T-helper 9 cell (primary cell): ENCODE measurements around the gene LNPEP.

Source experiments
- DNase-seq: peaks from one replicate; pipeline ENCODE4 v3.0.0-alpha.2; 2020

LNPEP gene

DNA sequence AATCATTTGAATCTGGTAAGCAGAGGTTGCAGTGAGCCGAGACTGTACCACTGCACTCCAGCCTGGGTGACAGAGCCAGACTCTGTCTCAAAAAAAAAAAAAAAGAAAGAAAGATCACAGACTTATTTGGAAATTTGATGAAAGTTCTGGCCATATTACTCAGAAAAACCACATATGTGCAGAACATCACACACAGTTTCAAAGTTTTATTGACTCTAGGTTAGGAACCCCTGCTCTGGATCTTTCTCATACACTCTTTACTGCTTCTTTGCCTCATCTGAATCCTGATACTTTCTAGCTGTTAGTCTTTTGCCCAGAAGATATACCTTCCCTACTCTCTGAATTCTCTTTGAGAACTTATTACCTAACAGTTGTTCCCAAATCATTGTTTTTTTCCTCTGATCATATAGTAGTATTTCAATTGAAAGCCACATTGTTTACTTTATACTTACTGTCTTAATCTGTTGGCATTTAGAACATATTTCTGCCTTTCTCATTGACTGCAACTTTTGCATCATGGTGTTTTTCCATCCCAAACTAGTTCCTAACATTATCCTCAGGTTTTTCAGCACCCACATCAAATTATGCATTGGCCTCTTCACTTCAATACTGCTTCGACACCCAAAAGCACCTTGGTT is 68.7 kb downstream of the LNPEP start:
- DNase-seq: no peak

DNA sequence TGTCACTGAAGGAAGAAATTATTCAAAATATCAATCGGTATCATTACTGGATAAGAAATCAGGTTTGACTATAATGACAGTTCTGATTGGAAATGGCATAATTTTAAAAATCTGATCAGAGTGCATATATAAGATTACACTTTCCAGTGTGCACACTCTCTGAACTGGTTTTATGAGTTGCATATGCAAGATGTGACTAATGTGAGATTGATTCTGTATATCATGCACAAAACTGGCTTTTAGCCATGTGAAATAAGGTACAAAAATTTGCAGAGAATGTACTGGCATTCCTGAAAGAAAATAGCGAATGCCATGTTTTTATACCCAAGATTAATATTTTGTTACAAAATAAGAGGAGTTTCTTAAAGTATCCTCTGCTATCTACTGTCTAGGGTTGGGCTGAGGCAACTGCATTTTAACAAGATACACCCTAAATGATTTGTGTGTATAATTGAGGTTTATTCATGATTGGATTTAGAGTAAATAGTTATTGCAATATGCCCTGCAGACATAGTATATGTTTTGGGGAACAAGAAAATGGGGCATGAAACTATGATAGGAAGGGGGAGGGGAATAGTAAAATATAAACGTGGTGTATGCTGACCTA is 70.7 kb downstream of the LNPEP start:
- no peak for DNase-seq

DNA sequence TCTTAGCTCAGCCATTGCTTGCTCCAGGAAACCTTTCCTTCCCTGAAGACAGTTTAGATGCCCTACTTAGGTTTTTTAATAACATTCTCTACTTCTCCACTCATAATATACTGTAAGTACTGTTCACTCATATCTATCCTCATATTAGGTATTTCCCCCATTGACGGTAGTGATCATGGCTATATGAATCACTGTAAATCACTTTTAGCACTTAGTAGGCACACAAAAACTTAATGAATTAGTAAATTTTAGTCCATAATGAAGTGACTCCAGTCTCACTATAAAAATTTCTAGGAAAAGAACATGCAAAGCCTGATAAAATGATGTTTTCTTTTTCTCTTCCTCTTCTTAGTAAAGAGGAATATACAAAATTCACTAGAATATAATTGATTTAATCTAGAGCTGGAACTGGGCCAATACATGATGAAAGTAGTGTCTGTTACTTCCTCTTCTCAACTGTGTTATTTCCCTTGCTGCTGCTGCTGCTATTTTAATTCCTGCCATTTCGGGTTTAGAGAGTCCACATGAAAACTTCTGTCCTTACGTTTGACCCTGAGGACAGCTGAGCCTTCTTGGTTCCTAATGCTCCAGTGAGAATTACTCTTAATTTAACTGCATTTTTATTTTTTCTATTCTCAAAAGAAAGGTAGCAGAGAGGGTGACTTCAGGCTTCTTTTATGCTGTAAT is 73.5 kb downstream of the LNPEP start:
- no peak for DNase-seq

DNA sequence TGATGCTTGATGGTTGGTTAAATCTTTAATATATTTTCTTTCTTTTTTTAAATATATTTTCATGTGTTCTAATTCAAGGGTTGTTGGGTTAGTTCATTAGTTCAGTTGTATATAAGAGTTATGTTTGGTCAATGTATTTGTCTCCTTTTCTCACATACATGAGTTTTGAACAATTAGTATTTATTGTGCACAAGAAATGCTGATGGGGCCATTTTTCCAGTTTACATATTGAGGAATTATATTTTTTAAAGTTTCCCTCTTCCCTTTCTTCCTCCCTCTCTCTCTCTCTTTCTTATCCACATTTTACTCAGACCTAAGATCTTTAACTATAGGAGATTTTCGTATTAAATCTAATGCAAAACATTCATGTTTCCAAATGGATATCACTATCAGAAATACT is 74.0 kb downstream of the LNPEP start:
- no peak for DNase-seq

DNA sequence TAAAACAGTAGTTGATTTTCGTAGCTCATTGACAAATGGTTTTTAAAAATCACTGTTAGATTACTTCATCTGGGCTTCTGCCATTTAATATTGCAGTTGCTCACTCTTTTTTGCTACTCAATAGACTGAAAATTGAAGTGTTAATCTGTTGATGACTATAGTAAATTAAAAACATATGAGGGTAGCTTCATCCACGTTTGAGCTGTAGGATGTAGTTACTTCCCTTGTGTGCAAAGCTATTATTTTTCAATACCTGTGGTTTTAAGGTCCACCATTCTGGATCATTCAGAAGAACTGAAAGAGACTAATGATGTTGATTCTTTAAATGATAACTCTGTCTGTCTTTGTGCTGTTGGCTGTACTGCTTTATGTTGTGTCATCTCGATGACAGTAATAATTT is 74.7 kb downstream of the LNPEP start:
- DNase-seq: no peak

DNA sequence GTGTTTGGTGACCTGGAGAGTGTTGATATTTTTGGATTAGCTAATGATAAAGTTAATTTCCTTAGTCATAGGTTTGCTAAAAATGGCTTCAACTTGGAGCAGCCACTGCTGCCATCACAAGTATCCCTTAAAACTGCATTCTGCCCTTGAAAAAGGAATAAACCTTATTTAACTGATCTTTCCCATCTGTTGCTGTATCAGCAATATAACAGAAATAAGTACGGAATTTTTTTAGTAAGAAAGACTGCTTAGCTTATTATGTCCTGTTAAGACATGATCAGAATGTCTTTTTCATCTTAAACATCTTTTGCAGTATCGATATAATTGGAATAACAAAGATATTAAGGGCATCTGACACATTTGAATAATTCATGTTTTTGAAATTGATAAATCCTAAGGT is 75.7 kb downstream of the LNPEP start:
- DNase-seq: no peak

DNA sequence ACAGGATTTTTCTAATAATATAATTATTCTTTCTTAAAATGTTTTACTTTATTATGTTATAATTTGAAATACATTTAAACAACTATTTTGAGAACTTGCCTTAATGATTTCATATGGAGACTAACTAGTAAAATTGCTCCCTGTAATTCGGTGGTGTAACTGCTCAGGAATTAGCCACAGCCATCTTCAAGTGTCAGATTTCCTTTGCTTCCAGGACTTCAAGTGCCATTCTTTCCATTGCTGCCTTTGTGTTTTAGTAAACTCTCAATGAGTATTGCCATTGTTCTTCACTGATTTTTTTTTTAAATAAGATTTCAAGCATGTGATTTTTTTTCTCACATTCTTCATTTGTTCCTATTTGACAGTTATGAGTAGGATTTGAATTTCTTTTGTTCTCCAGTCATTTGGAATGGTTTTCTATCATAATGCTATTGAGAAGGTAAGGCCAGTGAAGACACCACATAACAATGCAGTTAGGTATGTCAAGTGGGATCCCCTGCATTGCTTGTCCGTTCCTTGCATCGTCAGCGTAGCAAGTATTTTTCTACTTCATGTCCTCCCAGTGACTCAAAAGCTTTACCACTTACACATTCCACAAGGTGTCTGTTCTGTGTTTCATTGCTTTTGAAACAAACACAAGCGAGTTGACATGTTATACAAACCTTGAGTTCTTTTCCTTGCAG is 83.7 kb downstream of the LNPEP start:
- no peak for DNase-seq

DNA sequence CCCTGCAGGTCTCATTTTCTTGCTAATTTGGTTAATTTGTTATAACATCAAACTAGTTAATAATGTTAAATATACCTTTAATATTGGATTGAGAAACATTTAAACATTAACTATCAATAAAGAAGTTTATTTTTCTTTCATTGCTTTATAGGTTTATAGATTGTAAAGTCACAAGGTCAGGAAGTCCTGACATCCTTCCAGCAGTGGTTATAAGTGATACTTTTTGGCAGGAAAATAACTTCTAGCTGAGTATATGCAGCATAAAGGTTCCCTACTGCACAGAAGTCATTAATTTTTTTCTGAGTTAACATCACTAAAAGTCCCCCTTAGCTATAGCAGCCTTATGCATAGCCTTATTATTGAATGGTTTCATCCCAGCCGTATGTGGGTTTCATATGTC is 85.5 kb downstream of the LNPEP start:
- no peak for DNase-seq

DNA sequence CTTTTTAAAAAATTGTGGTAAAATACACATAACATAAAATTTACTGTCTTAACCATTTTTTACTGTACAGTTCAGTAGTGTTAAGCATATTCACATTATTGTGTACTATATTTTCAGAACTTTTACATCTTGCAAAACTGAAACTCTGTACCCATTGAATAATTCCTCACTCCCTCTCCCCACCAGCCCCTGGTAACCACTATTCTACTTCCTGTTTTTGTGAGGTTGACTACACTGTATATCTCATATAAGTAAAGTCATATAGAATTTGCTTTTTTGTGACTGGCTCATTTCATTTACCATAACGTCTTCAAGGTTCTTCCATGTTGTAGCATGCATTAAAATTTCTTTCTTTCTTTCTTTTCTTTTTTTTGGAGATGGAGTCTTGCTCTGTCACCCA is 87.0 kb downstream of the LNPEP start:
- no peak for DNase-seq

DNA sequence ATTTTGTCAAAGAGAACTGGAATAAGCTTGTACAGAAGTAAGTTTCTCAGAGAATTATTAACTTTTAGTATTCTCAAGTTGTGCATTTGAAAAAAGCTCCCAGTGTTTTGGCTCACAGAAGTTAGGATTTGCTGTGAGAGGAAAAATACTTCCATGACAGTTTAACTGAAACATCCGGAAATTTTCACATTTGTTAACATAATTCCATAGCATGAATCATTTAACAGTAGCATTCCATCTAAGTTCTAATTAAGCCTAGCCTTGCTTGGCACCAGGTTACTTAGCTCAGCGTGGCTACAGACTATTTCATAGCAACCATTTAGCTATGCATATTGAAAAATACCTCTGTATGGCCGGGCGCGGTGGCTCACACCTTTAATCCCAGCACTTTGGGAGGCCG is 90.8 kb downstream of the LNPEP start:
- DNase-seq: no peak

DNA sequence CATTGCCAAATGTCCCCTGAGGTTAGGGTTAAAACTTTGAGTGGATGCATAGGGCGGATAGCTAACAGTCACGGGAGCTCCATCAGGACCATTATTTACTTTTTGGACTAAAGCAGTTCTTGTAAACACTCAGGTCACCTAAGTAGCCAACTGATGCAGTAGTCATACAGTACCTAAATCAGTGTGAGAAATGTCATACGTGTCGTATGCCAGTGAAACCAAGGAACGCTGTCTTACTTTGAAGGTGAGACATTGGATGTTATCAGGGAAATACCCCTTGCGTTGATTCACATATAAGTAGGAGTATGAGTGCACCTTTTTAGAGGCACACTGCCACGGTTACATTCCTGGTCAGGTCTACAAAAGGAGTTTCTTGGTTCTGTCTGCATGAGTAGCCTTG is 101.9 kb downstream of the LNPEP start:
- DNase-seq: no peak

DNA sequence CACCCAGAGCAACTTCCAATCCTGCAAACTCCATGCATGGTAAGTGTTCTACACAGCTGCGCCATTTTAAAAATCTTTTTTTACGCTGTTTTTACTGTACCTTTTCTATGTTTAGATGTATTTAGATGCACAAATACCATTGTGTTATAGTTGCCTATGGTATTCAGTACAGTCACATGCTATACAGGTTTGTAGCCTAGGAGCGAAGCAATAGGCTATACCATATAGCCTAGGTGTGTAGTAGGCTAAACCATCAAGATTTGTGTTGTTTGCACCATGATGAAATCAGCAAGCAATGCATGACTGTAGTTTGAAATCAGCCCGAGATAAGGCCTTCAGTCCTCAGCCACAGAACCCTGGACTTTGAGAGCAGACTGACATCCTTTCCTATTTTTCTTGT is 105.4 kb downstream of the LNPEP start:
- DNase-seq: no peak

DNA sequence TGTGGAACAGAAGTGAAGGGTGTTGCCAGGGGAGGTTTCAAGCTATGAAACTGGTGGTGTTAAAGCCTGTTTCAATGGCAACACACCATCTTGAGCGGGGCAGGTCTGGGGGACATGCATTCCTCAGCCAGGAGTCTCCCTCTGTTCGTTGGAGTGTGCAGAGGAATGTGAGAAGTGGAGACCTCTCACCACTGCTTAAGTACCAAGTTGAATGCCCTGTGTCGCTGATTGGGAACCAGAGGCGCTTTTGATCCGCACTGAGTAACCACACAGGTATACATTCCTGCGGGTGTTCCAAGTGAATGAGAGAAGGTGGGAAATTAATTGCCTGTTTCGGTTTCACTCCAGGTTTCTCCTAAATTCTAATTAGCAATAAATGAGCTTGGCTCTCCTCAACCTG is 107.1 kb downstream of the LNPEP start:
- no peak for DNase-seq

DNA sequence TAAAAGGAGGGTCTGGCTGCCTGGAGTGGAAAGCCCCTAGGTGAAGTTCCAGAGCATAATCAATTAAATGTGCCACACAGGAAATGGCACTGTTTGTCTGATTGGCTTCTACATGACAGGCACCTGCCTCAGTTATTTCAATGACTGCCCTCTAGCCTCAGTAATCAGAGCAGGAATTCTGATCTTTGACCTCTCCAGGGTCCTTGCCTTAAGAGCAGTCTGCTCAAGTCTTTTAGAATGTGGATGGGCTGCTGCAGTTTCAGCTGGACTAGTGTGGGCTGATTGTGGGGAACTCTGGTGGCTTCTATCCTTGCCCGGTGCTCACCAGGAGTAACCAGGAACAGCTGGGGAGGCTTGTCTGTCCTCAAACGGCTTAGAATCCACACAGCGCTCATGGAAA is 107.6 kb downstream of the LNPEP start:
- no peak for DNase-seq

DNA sequence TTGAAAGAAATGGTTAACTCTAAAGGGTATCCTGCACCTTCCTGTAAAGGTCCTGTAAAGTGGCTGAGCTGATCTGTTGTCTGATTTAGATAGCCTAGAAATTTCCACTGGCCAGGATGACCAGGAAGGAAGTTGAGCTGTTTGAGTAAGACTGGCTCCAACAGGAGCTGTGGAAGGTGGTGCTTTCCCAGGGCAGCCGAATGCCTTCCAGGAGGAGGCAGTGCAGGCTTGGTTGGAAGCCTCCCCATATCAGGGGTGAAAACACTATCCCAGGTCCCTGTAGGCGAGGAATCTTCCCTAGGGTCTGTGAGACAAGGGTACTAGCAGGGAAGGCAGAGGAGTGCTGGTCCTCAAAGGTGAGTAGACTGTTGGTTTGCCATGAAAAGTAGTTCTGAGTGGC is 108.2 kb downstream of the LNPEP start:
- no peak for DNase-seq

DNA sequence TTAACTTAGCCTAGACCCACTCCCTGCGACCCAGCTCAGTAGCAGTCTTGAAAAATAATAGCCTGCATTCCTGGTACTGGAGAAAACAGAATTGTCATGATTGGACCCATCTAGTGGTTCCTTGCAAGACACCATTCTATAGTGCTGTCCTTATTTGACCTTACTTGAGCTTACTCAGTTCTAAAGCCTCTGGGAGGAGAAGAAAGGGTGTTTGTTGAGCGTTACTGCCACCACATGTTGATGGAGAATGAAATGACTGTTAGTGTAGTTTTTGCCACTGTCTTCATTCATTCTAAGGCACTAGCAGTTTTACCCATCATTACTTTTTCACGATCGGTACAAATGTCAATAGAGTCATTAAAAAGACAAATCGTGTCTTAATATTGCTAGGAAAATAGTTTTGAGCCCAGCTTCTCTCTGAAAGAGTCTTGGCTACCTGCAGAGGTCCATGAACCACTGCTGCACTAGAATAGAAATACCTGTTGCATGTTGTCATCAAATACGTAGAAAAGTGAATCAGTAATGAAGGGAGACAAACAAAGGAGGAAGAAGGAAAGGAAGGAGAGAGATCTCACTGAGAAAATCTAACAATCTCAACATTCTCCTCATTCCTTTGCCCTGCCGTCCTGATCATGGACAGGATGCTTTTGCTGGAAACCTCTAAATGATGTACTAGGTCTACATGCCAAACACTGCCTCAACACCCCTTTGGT is 110.5 kb downstream of the LNPEP start:
- DNase-seq: no peak

DNA sequence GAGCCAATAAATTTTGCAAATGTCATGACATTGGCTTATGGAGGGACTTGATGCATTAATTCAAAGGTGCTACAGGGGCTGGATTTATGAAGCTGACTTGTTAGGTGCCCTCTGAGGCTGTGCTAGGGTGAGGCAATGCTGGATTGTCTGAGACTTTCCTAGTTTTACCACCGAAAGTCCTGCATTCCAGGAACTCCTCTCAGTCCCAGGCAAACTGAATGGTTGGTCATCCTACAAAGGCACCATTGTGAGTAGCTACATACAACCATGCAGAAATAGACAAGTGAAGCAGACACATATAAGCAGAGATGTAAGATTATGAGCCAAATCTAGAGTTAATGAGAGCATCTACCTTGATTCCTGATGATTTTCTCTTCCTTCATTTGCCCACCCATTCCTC is 111.2 kb downstream of the LNPEP start:
- DNase-seq: no peak

DNA sequence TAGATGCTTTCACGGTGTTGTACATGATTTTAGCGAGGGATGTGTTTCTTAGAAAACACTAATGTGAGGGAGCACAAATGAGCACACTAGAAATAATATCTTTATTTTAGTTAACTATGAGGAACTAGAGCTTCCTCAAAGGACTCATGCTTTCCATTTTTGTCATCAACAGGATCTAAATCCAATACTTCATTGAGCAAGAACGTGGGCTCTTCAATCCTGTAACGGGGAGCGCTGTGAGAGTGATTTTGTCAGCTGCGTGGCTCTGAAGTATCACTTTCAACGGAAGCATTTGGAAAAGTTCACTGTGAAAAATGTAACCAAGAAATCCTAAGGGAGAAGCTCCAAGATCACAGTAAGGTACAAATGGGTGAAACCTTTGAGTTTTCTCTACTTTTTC is 113.3 kb downstream of the LNPEP start:
- DNase-seq: no peak

DNA sequence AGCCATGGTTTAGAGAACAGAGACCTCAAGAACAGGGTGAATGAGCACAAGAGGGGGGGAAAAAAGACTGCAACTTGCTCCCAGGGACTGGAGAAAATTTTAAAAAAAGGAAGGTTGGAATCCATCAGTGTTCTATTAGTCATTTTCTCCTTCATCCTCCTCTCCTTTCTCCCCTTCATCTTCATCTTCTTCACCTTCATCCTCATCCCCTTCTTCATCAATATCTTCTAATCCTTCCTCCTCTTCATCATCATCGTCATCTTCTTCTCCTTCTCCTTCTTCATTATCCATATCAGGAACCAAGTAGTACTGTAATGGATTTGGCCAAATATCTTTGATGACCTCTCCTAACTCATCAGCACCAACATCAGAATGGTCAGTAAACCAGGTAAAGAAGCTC is 120.4 kb downstream of the LNPEP start:
- no peak for DNase-seq

DNA sequence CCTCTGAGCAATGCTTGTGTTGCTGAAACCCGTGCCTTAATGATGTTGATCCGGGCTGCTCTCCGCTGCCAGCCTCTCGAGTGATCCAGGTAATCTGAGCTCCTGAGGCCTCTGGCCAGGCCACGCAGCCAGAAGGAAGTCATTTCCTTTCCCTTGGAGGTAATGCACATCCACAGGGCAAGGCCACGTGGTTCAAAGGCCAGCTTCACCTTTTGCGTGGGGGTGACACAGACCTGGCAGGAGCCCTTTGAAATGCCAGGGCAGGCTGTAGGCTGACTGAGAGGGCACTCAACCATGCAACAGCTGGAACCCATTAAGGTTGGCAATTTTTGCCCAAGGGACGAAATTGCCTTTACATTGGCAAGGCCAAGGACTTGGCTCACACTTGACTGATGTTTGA is 126.2 kb downstream of the LNPEP start:
- no peak for DNase-seq

DNA sequence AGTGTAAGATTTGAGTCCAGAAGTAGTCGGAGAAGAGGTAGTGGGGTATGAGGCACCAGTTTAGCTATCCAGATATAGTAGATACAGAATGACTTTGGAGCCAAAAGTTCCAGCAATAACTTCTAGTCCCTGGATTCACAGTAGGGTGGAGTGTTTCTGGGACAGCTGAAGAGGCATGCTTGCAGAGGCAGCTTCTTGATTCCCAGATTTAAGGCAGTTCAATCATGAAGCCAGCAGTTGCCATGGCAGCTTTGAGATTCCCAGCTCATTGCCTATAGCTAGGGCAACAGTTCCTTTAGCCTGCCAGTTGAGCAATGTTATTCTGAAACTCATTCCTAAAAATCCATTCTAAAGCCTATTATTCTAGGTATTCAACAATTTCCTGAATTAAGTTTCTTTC is 127.4 kb downstream of the LNPEP start:
- no peak for DNase-seq

DNA sequence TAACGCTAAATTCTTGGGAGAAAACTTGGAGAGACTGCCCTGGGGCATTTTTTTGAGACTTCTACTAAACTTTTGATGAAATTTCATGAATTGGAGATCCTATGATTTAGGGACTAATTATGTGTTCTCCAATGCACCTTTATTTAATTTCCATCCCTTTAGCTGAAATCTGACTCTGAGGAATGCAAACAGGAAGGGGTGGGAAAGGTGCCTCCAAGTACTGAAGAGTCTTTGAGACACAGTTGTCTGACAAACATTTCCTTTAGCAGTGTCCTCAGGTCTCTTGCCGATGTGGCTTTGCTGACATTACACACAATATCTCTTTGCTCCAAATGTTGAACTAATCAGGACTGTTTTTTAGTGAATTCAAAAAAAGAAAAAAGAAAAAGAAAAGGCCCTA is 129.6 kb downstream of the LNPEP start:
- DNase-seq: no peak

DNA sequence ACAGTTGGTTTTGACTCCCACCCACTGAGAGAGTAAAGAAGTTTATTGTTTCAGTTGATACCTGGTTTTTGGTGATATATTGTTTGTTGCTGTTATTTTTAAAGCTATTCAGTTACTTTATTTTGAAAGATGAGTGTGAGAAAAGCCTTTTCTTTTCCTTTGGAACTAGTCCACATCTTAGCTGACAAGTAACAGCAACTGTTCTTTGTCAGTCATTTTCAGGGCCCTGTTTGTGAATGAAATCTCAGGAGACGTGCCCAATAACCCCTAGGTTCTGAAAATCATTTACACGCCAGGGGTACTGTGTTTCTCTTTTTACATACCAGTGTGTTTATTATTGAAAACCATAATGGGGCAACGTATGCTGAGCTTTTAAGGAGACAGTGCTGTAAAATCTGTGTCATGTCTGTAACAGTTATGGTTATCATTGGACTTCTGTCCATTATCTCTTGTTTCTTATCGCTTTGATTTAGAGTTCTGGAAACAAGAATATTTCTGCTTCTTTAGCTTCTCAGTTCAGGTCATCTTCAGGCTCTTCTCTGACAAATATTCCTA is 131.5 kb downstream of the LNPEP start:
- no peak for DNase-seq
